HepG2 (cell line): ENCODE results near the gene SLC22A4. TPM values are rescaled to one million over a fixed set of nuclear protein-coding genes. Genes with fewer than 3 reads are reported as not detected.

ENCODE experiments used
- AKAP8 ChIP-seq: sonication (generic); formaldehyde crosslinking; IDR thresholded peaks from 2 replicates; pipeline ENCODE4 v1.5.1; 2020; ENCODE audit warnings: mild to moderate bottlenecking, missing genetic modification reagents
- ATF7-NPFF ChIP-seq: sonication (generic); formaldehyde crosslinking; IDR thresholded peaks from 2 replicates; pipeline ENCODE4 v1.8.1; 2023; ENCODE audit warnings: mild to moderate bottlenecking, low read depth, missing genetic modification reagents, moderate library complexity
- CREB3 ChIP-seq: sonication (generic); formaldehyde crosslinking; IDR thresholded peaks from 2 replicates; pipeline ENCODE4 v1.5.0; 2020; ENCODE audit warnings: missing genetic modification reagents
- EED ChIP-seq: sonication (generic); formaldehyde crosslinking; IDR thresholded peaks from 2 replicates; pipeline ENCODE4 v1.5.0; 2020; ENCODE audit warnings: mild to moderate bottlenecking, missing genetic modification reagents
- FUBP1 ChIP-seq: sonication (generic); formaldehyde crosslinking; IDR thresholded peaks from 2 replicates; pipeline ENCODE4 v1.5.1; 2020; ENCODE audit warnings: missing genetic modification reagents, mild to moderate bottlenecking, borderline replicate concordance
- GABPB1 ChIP-seq: IDR thresholded peaks from 2 replicates; pipeline ENCODE4 v1.6.1; 2016; ENCODE audit warnings: mild to moderate bottlenecking, missing genetic modification reagents, moderate library complexity, missing compliant biosample characterization
- GTF2F1 ChIP-seq: fragments of 150-350 bp; IDR thresholded peaks from 2 replicates; pipeline ENCODE4 v1.6.1; 2014; ENCODE audit warnings: low read length
- MTA1 ChIP-seq: sonication (generic); formaldehyde crosslinking; IDR thresholded peaks from 2 replicates; pipeline ENCODE4 v1.4.0; 2020; ENCODE audit warnings: missing genetic modification reagents, mild to moderate bottlenecking, borderline replicate concordance
- NFE2 ChIP-seq: sonication (generic); formaldehyde crosslinking; IDR thresholded peaks from 2 replicates; pipeline ENCODE4 v1.4.0; 2020; ENCODE audit warnings: missing genetic modification reagents
- SKIL ChIP-seq: sonication (generic); formaldehyde crosslinking; IDR thresholded peaks from 2 replicates; pipeline ENCODE4 v1.8.0; 2022; ENCODE audit warnings: missing genetic modification reagents, mild to moderate bottlenecking, moderate library complexity, borderline replicate concordance
- SRY ChIP-seq: sonication (generic); formaldehyde crosslinking; IDR thresholded peaks from 2 replicates; pipeline ENCODE4 v1.8.0; 2022; ENCODE audit warnings: mild to moderate bottlenecking, missing genetic modification reagents
- SSRP1 ChIP-seq: IDR thresholded peaks from 2 replicates; pipeline ENCODE4 v1.6.1; 2016; ENCODE audit warnings: control low read depth
- TERF1 ChIP-seq: sonication (generic); formaldehyde crosslinking; IDR thresholded peaks from 2 replicates; pipeline ENCODE4 v1.8.0; 2022; ENCODE audit warnings: mild to moderate bottlenecking, missing genetic modification reagents, moderate library complexity
- ZBTB39 ChIP-seq: sonication (generic); formaldehyde crosslinking; IDR thresholded peaks from 2 replicates; pipeline ENCODE4 v1.5.0; 2020; ENCODE audit warnings: missing genetic modification reagents
- ZNF354B ChIP-seq: sonication (generic); formaldehyde crosslinking; IDR thresholded peaks from 2 replicates; pipeline ENCODE4 v1.8.0; 2022; ENCODE audit warnings: mild to moderate bottlenecking, missing genetic modification reagents
- ZNF737 ChIP-seq: sonication (generic); formaldehyde crosslinking; IDR thresholded peaks from 2 replicates; pipeline ENCODE4 v1.5.0; 2020; ENCODE audit warnings: missing genetic modification reagents, mild to moderate bottlenecking, borderline replicate concordance
- ZXDC ChIP-seq: sonication (generic); formaldehyde crosslinking; IDR thresholded peaks from 2 replicates; pipeline ENCODE4 v1.5.0; 2020; ENCODE audit warnings: mild to moderate bottlenecking, missing genetic modification reagents
- polyA plus RNA-seq, 8 experiments: library from polyadenylated mRNA; depleted of rRNA in 3 of 8; stranded (reverse) in 7 of 8; unstranded in 1 of 8; fragments of >200 nt; fragmentation: Illumina TruSeq in 4 of 8; extraction: Trizol in 4 of 8; gene quantifications; 2 replicates each; pipeline versions ENCODE4 v1.2.1 to v1.2.3, GENCODE V29; 2011 to 2016; ENCODE audit warnings: low read depth in 4 of 8, missing spikeins in 1 of 8, mixed read lengths in 1 of 8; ENCODE audit not compliant: insufficient read depth in 1 of 8
- total RNA-seq, 5 experiments: library from RNA; depleted of rRNA; stranded (reverse); fragments of >200 nt; fragmentation: Illumina TruSeq; extraction: Trizol; gene quantifications; 2 replicates each; pipeline ENCODE4 v1.2.3, GENCODE V29; 2016; ENCODE audit warnings: low read depth in 1 of 5

The SLC22A4 gene
- total and polyA plus RNA-seq, 2 of the 13 experiments (the other 11 are each of a cell fraction or from before 2014, with no cell fraction given), result 0.33 to 0.62 TPM

- TF ChIP-seq NFE2 (CRISPR knock-in tag) (no peak), SSRP1 (no peak), GABPB1 (CRISPR knock-in tag) (peak; percentile 63; the same call in 1 of the 2 replicates), MTA1 (CRISPR knock-in tag) (peak; percentile 52; the same call in 1 of the 2 replicates), GTF2F1 (no peak), SKIL (CRISPR knock-in tag) (no peak), AKAP8 (CRISPR knock-in tag) (peak; percentile 61; the same call in 1 of the 2 replicates), ZBTB39 (CRISPR knock-in tag) (peak; percentile 49; the same call in 1 of the 2 replicates), SRY (peak; percentile 73; the same call in 1 of the 2 replicates), ATF7-NPFF (peak; percentile 83), EED (CRISPR knock-in tag) (no peak), FUBP1 (CRISPR knock-in tag) (no peak), ZNF737 (CRISPR knock-in tag) (peak; percentile 48; the same call in 1 of the 2 replicates), ZNF354B (CRISPR knock-in tag) (0 out of 2 replicates have a peak, but pooled peaks have one; percentile 79), TERF1 (CRISPR knock-in tag) (peak; percentile 44; the same call in 1 of the 2 replicates), CREB3 (peak; percentile 90; the same call in 1 of the 2 replicates), ZXDC (CRISPR knock-in tag) (0 out of 2 replicates have a peak, but pooled peaks have one; percentile 25)
These were observed 75.4 kb downstream of the SLC22A4 start, which contains the start of gene SLC22A5 (continued) for GRCh38 chr5:132369474-132370180.
